Loucy (cell line): Measurements from ENCODE around the gene RNU2-63P.

Experiments
- H2AFZ ChIP-seq: fragments of 200-600 bp; sonication (generic); 2 replicates; pipeline ENCODE4 v1.6.0; 2016; ENCODE audit warnings: antibody characterized with exemption, mild to moderate bottlenecking, low read length, moderate library complexity
- H3F3A ChIP-seq: fragments of 200-600 bp; 2 replicates; pipeline ENCODE4 v1.6.0; 2016; ENCODE audit warnings: antibody characterized with exemption, low read depth, mild to moderate bottlenecking
- H3K27me3 ChIP-seq: fragments of 200-600 bp; sonication (generic); 2 replicates; pipeline ENCODE4 v1.6.1; 2014; ENCODE audit warnings: low read length, mild to moderate bottlenecking; ENCODE audit not compliant: insufficient read depth, poor library complexity, severe bottlenecking
- H3K36me3 ChIP-seq: fragments of 200-600 bp; sonication (generic); 2 replicates; pipeline ENCODE4 v1.6.1; 2016; ENCODE audit warnings: low read length; ENCODE audit not compliant: insufficient read depth
- H3K4me1 ChIP-seq: fragments of 200-600 bp; sonication (generic); 2 replicates; pipeline ENCODE4 v1.5.1; 2014; ENCODE audit warnings: low read length, mild to moderate bottlenecking; ENCODE audit not compliant: insufficient read depth, poor library complexity, severe bottlenecking
- H3K4me2 ChIP-seq: fragments of 200-600 bp; sonication (generic); 2 replicates; pipeline ENCODE4 v1.6.0; 2014; ENCODE audit warnings: antibody characterized with exemption, low read length, low read depth, mild to moderate bottlenecking; ENCODE audit not compliant: poor library complexity, severe bottlenecking
- H3K4me3 ChIP-seq: fragments of 200-600 bp; sonication (generic); 2 replicates; pipeline ENCODE4 v1.5.1; 2014; ENCODE audit warnings: low read length, mild to moderate bottlenecking, mixed read lengths; ENCODE audit not compliant: poor library complexity, severe bottlenecking
- H3K79me2 ChIP-seq: fragments of 200-600 bp; sonication (generic); 2 replicates; pipeline ENCODE4 v1.6.1; 2014; ENCODE audit warnings: low read length; ENCODE audit not compliant: insufficient read depth
- H3K9ac ChIP-seq: fragments of 200-600 bp; sonication (generic); 2 replicates; pipeline ENCODE4 v1.6.0; 2014; ENCODE audit warnings: mild to moderate bottlenecking, low read depth, low read length, moderate library complexity; ENCODE audit not compliant: poor library complexity, severe bottlenecking
- H3K9me2 ChIP-seq: fragments of 200-600 bp; sonication (generic); replicated peaks from 2 replicates; pipeline ENCODE4 v1.6.1; 2016; ENCODE audit warnings: low read depth, low read length, mixed read lengths
- H3K9me3 ChIP-seq: fragments of 200-600 bp; sonication (generic); 2 replicates; pipeline ENCODE4 v1.6.1; 2014; ENCODE audit warnings: mild to moderate bottlenecking, antibody characterized with exemption, low read length, low read depth; ENCODE audit not compliant: insufficient read depth
- H4K20me1 ChIP-seq: fragments of 200-600 bp; sonication (generic); 2 replicates; pipeline ENCODE4 v1.6.0; 2014; ENCODE audit warnings: antibody characterized with exemption, low read length, mild to moderate bottlenecking; ENCODE audit not compliant: insufficient read depth, poor library complexity, severe bottlenecking
- EZH2phosphoT487 ChIP-seq: fragments of 200-600 bp; IDR thresholded peaks from 2 replicates; pipeline ENCODE4 v1.6.1; 2018; ENCODE audit warnings: antibody characterized with exemption, mild to moderate bottlenecking, moderate library complexity, borderline replicate concordance
- TF ChIP-seq, protein P1 (sequence below): fragments of 200-600 bp; sonication (generic); conservative IDR thresholded peaks from 2 replicates; pipeline ENCODE4 v1.5.1; 2014; ENCODE audit warnings: mild to moderate bottlenecking, antibody characterized with exemption, low read length

RNU2-63P gene

DNA sequence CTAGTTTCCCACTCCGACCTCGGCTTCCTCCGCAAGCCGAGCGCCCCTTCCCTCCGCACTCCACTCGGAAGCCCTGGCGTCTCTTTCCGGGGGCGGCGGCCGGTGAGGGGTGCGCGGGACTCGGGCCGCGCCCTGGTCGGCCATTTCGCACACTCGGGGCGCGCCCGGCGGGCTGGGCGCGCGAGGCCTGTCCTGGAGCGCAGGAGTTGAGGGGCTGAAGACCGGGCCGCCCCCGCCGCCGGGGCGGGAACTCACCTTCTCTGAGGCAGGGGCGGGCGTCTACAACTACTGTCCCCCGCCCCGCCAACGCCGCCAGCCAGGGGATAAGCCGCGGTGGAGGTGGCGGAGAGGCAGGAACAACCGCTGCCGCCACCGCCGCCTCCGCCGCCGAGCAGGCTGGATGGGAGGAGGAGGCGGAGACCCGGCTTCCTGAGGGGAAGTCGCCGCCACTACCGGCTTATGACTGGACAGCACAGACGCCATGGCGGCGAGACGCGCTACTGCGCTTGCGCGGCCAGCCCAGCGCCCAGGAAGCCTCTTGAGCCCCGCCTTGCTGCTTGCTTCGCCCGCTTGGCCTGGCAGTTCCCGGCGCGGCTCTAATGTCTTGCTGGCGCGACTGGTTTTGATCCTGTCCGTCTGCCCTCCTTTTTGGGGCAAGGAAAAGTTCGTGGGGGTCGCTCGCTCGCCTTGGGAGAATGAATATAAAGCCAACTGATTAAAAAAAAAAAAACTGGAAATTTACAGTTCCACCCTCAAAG is 39.2 kb upstream of the RNU2-63P start, which contains the start of gene KRCC1:
KRCC1 (minus strand) TSS at position 413 of the 758 bp plus-strand sequence. CDS start 27,220 bp downstream, outside the sequence.
- no peaks in the 10 kb centered on the region for H3F3A ChIP-seq
- peaks cover 27% of the 10 kb centered on the region for H4K20me1 ChIP-seq
- peak within 1 kb of the TSS; percentile 83 for H2AFZ ChIP-seq
- no peaks in the 10 kb centered on the region for H3K9me3 ChIP-seq
- H3K27me3 ChIP-seq, result peaks cover 6% of the 10 kb centered on the region
- H3K36me3 ChIP-seq, result no peaks in the 10 kb centered on the region
- TF ChIP-seq EZH2phosphoT487, result no peak
- TF ChIP-seq, protein P1, sequence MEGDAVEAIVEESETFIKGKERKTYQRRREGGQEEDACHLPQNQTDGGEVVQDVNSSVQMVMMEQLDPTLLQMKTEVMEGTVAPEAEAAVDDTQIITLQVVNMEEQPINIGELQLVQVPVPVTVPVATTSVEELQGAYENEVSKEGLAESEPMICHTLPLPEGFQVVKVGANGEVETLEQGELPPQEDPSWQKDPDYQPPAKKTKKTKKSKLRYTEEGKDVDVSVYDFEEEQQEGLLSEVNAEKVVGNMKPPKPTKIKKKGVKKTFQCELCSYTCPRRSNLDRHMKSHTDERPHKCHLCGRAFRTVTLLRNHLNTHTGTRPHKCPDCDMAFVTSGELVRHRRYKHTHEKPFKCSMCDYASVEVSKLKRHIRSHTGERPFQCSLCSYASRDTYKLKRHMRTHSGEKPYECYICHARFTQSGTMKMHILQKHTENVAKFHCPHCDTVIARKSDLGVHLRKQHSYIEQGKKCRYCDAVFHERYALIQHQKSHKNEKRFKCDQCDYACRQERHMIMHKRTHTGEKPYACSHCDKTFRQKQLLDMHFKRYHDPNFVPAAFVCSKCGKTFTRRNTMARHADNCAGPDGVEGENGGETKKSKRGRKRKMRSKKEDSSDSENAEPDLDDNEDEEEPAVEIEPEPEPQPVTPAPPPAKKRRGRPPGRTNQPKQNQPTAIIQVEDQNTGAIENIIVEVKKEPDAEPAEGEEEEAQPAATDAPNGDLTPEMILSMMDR, result no peak
- H3K4me3 ChIP-seq, result peak within 1 kb of the TSS; percentile 94
- peak within 1 kb of the TSS; percentile 98 for H3K9ac ChIP-seq
- H3K9me2 ChIP-seq, result no peaks in the 10 kb centered on the region
- peaks cover 31% of the 10 kb centered on the region for H3K4me1 ChIP-seq
- H3K4me2 ChIP-seq, result peak within 1 kb of the TSS; percentile 95
- H3K79me2 ChIP-seq, result peaks cover 32% of the 10 kb centered on the region

DNA sequence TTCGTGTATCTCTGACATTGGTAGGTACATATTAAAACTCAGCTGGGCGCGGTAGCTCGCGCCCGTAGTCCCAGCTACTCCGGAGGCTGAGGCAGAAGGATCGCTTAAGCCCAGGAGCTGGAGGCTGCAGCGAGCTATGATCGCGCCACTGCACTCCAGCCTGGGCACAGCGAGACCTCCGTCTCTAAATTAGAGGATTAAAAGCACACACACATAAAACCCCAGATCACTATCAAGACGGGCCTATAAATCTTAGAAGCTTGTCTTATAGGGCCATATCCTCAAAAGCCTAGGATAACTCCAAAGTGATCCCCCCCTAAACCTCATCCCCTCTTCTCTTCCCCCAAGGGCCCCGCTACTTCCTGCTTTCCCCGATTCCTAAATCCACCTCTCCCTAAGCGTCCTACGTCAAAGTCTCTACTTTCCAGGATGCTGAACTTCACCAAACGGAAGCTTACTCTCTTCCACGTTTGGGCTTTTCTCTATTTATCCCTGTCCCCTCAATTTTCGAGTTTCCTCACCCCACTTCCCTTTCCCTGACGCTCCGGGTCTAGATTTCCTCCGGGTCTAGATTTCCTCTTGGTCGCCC is 38.5 kb upstream of the RNU2-63P start:
- Histone ChIP-seq H4K20me1 (peaks cover 27% of the 10 kb centered on the region), H3K27me3 (peaks cover 6% of the 10 kb centered on the region)

DNA sequence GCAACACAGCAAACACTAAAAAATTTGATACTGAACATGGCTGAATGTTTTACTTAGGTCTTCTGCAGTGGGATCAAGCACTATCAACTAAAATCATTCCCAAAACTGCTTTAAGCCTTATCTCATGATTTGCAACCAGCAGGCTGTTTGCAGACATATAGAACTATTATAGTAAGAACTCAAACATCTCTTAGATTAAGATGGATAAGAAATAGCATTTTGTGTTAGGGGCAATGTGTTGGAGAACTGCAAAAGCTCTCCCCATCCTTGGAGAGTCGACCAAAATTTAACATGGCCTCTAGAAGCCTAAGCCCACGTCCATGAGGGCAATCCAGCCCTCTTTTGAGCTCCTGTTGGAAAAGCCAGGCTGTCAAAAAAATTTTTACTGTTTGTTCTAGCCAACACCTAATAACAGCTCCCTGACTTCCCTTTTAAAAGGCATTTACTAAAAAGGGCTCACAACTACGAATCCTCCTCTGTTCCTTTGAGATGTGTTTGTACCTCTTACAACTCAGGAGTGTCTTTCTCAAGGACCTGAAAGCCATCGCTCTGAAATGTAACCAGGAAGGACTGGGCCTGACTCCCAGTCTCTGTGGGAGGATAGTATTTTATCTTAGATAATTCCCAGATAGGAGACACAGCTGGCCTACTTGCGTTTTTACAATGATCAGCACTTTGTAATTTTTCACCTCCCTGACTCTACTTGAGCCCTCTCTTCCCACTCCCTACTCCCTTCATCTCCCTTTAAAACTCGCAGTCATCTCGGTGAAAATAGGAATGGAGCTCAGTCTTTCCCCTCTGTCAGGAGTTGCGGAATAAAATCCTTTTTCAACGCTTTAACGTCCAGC is 37.8 kb upstream of the RNU2-63P start:
- H3K27me3 ChIP-seq, result peaks cover 6% of the 10 kb centered on the region
- H3K9ac ChIP-seq, result peak overlapping the region; percentile 98
- TF ChIP-seq EZH2phosphoT487, result no peak
- TF ChIP-seq, protein P1, result no peak
- no peaks in the 10 kb centered on the region for H3F3A ChIP-seq
- H4K20me1 ChIP-seq, result peaks cover 27% of the 10 kb centered on the region
- H2AFZ ChIP-seq, result no peak overlapping the region
- no peaks in the 10 kb centered on the region for H3K36me3 ChIP-seq
- H3K4me3 ChIP-seq, result peak overlapping the region; percentile 94
- peak overlapping the region; percentile 95 for H3K4me2 ChIP-seq
- H3K9me3 ChIP-seq, result no peaks in the 10 kb centered on the region
- no peaks in the 10 kb centered on the region for H3K9me2 ChIP-seq
- H3K4me1 ChIP-seq, result peaks cover 31% of the 10 kb centered on the region
- peaks cover 32% of the 10 kb centered on the region for H3K79me2 ChIP-seq

More for the DNA sequence above, 38.5 kb upstream of the RNU2-63P start:
- Histone ChIP-seq H3F3A (no peaks in the 10 kb centered on the region), H3K9me3 (no peaks in the 10 kb centered on the region), H3K36me3 (no peaks in the 10 kb centered on the region), H3K4me1 (peaks cover 31% of the 10 kb centered on the region), H3K4me2 (peak overlapping the region; percentile 95), H3K9me2 (no peaks in the 10 kb centered on the region), H3K4me3 (peak overlapping the region; percentile 94), H3K9ac (peak overlapping the region; percentile 98), H3K79me2 (peaks cover 32% of the 10 kb centered on the region), H2AFZ (peak overlapping the region; percentile 78)
- TF ChIP-seq, protein P1, result no peak
- TF ChIP-seq EZH2phosphoT487, result no peak
